IPS-NIHi11 (cell line): ENCODE measurements around the gene PHOX2A.

ENCODE experiments used
- DNase-seq: peaks from one replicate; pipeline ENCODE4 v3.0.0; 2012; ENCODE audit warnings: mixed read lengths, low spot score

Gene PHOX2A

DNA sequence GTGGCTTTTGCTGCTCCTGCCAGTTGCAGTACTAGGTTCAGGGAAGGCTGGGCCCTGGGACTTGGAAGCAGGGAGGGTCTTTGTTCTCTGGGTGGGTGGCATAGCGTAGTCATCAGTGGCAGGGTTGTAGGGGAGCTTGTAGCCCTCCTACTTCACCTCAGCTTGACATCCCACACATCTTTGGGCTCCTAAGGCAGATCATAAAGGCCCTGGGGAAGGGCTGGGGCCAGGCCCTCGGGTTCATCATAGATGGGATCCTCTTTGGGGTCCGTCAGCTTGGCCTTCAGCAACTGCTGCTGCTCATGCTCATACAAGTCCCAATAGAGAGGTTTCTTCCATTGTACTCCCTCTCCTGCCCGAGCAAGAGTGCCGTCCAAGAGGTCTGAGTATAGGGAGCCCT, 6.0 kb upstream of the PHOX2A start:
- no peak for DNase-seq

DNA sequence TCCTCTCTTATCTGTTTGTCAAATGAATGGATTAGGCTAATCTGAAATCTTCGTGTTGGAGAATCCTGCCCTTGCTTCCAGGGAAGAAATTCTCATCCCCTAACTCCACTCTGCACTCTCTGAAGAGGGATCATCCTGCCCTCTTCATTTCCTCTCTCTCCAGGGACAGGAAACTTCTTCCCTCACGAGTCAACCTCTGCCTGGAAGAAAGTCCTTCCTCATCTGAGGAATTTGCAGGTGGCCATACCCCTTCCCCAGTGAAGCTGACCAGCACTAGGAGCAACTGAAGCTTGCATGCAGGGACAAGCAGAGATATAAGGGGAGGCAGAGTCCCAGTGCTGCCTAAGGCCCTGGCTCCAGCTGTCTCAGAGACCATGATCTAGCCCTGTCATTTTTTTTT, 3.6 kb upstream of the PHOX2A start:
- DNase-seq = no peak

DNA sequence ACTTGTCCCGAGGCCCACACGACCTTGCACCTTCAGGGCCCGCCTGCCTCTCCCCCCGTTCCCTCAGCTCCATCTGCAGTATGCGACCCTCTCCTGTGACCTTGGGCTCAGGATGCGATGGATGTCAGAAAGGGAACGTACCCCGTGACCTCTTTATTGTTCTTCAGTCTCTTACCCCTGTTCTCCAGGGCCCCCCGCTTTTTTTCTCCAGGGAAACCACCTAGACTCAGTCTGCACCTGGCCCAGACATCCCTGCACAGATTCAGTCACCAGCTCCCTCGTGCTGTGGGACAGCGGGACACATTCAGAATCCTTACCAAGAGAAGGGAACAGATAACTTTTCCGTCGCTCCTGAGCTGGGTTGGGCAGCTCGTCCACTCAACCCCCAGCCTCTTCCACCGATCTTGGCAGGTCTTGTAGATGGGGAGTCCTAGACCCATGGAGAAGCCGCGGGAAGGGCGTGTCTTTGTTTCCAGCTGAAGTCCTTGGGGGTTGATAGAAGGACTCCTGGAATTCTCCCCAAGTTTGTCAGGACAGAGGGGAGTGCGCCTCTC, 1.4 kb upstream of the PHOX2A start:
- no peak for DNase-seq

DNA sequence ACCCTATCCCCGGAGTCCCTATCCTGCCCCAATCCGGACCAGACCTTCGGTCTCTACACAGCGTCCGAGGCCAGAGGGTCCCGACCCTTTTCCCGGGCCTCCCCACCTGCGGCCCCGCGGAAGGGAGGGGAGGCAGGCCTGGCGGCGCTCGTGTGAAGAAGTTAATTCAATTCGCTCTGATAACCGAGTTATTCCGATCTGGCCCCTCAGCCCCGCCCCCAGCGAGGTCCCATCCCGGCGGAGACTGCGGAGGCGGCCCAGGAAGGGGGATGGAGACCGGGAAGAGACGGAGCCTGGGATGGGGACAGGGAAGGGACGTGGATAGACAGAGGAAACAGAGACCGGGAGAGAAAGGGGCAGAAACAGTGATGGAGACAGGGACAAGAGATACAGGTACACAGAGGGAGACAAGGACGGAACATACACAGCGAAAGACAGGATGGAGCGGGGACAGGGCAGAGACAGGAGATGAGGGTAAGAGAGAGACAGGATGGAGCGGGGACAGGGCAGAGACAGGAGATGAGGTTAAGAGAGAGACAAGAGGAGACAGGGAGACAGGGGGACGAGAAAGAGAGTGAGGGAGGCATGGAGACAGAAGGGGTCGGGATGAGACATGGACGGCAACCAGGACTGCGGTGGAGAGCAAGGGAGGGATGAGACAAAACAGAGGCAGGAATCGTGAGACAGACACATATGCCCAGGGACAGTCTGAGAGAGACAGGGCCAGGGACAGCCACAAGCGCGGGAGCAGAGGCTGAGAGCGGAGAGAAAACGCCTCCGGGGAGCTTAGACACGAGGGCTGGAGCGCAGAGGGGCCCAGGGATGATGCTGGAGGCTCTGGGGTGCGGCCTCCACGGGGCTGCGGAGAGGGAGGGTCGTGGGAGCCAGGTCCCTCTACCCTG, 636 bp upstream of the PHOX2A start:
- no peak for DNase-seq

DNA sequence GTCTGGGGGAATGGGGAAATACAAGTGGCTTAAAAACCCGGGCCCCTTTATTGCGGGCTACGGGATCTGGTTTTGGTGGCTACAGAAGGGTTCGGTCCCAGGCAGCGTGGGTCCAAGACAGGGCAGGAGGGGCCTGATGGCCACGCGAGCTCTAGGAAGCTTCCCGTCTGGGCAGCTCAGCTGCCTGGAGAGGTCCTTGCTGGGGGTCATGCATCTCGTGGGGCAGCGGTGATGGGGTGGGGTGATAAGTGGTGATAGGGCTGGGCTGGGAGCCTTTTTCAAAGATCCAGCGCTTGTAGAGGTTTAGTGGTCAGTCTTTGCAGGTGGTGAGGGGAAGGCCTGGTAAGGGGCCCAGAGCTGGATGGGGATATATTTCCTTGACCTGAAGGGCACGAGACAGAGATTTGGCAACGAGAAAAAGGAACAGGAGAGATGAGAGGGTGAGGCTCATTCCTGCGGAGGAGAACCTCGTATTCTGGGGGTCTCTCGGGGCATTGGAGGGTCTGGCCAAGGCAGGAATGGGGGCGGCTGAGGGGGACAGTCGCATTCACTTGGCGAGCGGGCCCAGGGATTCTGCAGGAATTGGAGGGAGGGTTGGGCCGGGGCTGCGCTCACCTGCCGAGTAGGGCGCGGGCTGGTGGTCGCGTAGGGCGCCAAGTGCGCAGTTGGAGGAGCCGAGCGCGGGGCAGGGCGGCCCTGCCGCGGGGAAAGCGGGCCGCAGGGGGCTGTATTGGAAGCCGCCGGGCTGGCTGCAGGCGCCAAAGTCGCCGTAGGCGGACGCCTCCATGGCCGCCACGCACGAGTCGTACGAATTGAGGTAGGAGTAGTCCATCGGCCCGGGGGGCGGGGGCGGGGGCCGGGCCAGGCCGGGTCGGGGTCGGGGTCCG, 560 bp downstream of the PHOX2A start:
- DNase-seq = no peak

DNA sequence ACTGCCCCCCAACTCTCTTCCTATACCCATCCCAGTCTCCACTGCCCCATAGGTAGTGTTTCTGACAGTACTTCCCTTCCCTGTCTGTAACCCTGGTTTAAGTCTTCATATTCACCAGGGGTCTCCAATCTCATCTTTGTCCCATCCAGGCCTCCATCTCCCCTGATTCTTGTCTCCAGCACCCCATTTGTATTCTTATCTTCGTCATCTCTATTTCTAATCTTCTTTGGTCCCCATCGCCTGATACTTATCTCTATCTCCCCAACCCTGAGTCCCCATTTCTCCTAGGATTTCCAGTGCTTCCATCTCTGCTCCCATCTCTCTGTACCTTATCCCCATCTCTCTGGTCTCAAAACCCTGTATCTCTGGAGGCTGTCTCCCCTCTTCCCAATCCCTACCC, 1.8 kb downstream of the PHOX2A start:
- DNase-seq = no peak

DNA sequence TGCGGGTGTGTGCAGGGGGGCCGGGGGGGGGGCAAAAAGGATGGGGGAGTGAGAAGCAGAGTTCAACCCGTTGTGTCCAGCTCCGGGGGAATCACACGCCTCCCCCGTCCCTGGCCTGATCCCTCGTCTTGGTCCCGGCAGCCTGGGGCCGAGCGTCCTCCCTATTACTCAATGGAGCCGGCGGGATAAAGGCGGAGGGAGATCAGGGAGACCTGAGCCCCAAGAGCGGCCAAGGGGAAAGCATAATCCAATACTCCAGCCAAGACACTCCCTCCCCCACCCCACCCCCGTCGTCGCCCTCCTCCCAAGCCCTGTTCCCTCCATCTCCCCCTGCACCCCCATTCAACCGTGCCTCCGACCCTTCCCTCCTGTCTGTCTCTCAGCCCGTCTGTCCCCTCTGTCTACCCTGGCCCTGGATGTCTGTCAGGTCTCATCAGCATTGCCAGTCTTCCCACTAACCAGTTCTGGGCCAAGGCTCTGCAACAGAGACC, 2.6 kb downstream of the PHOX2A start:
- DNase-seq = no peak

DNA sequence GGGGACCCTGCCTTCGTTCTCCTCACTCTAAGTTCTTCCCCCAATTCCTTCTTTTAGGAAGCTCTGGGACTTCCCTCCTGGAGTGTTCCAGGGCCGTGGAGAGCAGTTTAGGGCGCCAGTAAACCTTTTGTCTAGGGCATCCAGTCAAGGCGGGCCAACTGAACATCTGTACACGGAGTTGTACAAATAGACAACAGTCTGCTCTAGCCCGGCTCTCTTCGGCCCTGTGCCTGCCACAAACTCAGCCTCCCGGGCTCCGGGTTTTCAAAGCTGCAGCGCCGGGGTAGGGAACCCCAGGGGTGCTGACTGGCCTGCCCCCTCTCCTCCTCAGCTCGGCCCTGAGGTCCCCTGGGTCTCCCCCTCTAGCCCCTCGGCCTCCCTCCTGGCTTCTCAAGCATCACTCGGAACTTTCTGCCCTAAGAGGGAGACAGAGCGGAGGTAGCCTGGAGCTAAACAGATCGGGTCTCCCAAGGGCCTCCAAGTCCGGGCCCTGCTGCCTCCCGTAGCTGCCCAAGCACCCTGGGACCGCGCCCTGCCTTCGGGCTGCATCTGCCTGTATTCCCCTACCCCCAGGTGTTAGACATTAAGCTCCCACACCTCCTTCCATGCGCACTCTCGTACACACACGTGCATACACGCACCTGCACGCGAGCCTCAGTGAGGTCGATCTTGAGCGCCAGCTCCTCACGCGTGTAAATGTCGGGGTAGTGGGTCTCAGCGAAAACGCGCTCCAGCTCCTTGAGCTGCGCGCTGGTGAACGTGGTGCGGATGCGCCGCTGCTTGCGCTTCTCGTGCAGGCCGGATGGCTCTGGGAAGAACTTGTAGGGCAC, 3.3 kb downstream of the PHOX2A start:
- no peak for DNase-seq

DNA sequence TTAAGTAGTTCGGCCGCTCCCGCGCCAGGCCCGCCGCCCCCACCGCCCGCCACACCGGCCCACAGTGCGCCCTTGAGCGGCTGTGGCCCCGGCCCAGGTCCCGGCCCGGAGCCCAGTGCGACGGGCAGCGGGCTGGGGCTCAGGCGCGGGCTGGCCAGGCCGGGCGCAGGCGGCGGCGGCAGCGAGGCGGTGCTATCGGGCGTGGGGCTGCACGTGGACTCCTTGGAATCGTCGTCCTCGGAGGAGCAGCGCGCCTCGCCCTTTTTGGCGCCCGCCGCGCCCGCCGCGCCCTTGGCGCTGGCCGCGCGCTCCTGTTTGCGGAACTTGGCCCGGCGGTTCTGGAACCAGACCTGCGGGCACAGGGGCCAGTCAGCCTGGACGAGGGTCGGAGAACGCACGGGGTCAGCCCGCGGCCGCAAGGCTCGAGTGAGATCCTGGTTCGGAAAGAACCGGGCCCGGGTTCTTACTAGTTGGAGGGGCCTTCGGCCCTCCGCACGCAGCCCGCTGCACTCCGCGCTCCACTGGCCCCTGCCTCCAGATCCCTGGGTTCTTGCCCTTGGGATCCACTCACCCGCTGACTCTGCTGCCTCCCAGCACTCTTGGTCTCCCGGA, 4.0 kb downstream of the PHOX2A start:
- no peak for DNase-seq

DNA sequence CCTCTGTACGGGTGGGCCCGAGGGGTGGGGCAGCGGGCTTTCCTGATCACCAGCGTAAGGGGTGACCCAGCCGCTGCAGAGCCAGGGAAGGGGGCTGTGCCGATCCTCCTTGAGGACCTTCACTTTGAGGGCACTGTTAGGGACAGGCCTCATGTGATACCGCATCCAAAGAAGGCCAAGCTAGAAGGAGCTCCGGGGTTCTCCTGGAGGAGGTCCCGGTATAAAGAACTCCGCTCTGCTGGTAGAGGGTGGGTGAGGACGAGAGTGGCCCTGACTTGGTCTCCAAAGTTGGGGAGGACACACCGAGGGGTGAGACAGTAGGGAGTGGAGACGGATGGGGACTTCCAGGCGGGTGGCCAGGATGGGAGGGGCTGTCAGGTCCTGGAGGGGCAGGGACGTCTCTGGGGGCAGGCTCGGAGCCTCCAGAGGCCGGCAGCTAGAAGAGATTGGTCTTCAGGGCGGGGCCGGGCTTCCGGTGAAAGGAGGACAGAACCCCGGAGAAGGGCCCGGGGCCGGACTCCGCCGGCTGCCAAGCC, 4.6 kb downstream of the PHOX2A start:
- DNase-seq = peak; percentile 71

DNA sequence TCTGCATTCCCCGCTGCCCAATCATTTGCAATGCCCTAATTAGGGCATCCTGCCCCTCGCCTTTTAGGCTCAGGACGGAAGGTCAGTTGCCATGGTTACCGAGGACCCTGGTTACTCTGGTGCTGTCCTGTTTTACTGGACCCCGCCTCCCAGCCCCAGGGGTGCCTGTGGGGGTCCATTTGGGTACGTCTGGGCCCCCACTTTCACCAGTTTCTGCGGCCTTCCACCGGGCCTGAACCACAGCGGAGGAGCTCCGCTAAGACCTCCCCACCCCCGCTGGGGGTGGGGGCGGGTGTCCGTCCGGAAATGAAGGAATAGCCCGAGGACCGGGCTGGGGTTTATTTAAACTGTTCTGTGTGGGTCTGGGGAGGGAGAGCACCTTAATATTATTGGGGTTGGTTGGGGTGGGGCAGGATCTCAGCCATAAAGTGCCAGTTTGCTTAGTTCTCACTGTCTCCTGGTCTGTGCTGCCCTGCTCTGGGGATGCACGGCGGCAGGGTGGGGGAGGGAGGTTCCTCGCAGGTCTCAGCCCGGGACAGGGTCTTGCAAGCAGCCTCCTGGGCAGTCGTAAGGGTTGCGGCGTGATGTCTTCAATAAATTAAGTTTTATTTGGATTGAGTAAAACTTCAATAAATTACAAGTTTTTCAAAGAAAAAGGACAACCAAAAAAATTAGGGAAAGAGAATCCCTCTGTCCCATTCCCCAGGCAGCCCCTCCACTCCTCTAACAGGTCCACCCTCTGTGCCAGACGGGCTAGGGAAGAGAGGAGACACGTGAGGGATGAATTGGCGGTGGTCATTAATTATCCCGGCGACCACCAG, 5.3 kb downstream of the PHOX2A start:
- no peak for DNase-seq

DNA sequence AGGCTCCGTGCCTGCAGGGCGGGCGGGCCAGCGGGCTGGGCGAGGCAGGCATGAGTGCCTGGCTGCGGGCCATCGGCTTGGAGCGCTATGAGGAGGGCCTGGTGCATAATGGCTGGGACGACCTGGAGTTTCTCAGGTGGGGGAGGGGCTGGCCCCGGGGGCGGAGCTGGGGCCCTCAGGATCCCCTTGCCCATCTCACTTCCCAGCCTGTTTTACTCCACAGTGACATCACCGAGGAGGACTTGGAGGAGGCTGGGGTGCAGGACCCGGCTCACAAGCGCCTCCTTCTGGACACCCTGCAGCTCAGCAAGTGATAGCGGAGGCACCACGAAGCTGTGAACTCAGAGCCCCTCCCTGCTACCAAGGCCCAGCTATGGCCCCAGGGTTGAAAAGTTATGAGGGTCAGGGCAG, 5.9 kb downstream of the PHOX2A start:
- peak; percentile 94 for DNase-seq

DNA sequence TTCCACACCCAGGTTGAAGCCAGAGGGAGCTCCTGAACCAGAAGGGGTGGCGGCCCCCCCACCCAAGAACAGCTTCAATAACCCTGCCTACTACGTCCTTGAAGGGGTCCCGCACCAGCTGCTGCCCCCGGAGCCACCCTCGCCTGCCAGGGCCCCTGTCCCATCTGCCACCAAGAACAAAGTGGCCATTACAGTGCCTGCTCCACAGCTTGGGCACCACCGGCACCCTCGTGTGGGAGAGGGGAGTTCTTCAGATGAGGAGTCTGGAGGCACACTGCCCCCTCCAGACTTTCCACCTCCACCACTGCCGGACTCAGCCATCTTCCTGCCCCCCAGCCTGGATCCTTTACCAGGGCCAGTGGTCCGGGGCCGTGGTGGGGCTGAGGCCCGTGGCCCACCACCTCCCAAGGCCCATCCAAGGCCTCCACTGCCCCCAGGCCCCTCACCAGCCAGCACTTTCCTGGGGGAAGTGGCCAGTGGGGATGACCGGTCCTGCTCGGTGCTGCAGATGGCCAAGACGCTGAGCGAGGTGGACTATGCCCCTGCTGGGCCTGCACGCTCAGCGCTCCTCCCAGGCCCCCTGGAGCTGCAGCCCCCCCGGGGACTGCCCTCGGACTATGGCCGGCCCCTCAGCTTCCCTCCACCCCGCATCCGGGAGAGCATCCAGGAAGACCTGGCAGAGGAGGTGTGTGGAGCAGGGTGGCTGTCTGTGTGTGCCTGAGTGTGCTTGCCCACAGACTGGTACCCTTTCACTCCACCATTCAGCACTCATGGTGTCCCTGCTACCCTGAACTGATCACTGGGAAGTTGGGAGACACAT, 6.7 kb downstream of the PHOX2A start:
- DNase-seq = no peak

DNA sequence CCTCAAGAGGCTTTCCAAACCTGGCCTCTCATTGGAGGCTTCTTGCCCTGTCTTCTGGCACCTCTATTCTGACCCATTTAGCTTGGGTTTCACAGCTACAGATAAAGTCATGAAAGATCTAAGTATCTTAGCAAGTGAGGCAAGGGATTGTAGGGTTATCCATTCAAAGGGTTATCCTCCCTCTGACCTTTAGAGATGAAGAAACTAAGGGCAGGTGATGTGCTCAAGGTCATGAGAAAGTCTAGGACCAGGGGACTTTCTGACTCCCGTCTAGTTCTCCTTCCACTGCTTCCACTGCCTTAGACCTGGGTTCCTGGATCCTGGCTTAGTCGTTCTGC, 7.2 kb downstream of the PHOX2A start:
- DNase-seq = no peak

DNA sequence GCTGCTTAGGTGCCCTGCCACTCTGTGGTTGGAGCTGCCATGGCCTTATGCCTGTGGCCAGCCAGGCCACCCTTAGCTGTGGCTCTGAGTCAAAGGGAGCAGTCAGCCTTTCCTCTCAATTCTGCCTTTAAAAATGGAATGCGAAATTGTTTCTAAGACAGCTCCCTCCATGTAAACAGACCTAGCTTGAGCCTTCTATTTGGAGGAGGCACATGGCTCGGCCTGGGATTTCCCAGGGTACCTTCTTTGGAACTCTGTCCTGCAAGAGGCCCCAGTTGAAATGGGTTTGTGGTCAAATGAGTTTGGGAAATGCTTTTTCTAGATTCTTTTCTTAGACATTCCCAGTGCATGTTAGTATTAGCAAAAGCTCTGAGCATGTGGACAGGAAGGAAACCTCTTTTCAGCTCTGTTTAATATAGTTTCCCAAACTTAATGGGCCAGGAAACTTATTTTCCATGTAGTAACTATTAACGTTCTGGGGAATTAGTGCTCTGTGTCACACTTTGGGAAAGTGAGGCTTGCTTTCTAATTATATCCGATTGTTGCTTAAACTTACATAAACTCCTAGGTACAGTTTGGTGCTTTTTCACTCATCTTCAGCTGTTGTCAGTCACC, 7.8 kb downstream of the PHOX2A start:
- DNase-seq = no peak

DNA sequence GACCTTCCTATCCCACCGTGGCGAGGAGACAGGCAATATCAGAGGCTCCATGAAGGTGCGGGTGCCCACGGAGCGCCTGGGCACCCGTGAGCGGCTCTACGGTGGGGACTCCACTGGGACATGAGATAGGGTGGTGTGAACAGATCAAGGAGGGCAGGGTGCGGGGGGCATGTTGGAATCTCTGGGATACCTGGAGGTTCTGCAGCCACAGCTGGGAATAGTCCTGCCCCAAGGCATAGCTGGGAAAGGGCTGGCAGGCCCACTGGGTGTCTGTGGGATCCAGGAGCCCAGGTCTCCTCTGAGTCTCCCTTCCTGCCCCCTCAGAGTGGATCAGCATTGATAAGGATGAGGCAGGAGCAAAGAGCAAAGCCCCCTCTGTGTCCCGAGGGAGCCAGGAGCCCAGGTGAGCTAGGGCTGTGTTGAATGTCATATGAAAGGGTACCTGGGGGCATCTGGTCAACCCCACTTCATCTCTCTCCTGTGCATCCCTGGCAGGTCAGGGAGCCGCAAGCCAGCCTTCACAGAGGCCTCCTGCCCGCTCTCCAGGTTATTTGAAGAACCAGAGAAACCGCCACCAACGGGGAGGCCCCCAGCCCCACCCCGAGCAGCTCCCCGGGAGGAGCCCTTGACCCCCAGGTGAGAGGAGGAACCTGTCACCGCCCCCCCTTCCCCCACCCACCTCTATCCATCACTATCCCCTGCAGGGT, 8.5 kb downstream of the PHOX2A start:
- no peak for DNase-seq

DNA sequence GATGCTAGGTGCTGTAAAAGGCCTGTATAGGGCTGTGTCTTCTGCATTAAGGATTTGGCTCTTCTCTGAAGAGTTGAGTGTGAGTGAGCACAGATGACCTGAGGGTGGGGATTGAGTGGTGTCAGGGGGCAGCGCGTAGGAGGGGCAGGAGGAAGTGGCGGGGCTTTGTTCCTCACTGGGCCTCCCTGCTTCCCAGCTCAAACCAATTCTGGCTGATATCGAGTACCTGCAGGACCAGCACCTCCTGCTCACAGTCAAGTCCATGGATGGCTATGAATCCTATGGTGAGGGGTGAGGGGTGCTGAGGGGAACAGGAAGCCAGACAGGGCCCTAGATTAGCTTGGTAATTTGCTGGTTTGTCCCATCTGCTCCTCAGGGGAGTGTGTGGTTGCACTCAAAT, 9.1 kb downstream of the PHOX2A start:
- DNase-seq = no peak

DNA sequence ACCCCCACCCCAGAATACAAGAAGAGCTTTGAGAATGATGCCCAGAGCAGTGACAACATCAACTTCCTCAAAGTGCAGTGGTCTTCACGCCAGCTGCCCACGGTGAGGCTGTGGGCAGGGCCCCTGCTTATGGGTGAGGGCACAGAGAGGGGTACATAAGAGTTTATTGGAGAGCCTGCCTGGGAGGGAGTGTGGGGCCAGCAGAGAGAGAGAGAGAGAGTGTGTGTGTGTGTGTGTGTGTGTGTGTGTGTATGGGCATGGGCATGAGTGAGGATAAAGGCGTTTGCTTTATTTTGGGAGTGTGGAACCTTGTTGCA, 9.5 kb downstream of the PHOX2A start:
- no peak for DNase-seq
